HG02981 (cell line): Measurements from ENCODE around the gene SYNDIG1L.

Experiments
- ATAC-seq: cut with Tn5 transposase; IDR thresholded peaks from one replicate; pipeline ENCODE4 v1.9.1; 2021; ENCODE audit warnings: mild to moderate bottlenecking, moderate library complexity; ENCODE audit not compliant: unreplicated experiment

Gene SYNDIG1L

DNA sequence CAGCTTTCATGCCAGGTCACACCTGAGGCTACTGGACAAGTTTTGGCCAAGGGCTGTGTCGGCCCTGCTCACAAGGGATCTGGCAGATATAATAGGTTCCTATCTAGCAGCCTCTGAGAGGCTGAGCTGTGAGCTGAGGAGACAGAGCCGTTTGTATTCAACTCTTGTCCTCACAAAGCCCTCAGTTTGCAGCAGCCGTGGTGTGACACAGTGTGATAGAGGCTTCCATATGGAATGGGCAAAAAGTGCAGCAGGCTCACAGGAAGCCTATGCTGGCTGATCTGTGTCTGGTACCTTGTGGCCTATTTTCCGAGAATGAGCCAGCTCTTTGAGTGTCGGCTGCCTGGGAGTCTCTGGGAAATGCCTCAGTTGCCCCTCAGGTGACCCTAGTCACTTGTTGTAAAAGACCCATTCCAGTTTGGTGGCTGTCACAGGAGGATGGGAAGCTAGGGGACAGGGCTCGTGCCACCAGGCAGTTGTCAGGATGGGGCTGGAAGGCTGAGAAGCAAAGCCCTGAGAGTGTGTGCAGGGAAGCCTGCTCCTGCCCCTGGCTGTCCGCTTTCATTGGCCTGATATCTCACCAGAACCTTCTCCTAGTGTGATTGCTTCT, 61.6 kb downstream of the SYNDIG1L start:
- ATAC-seq = no peak

DNA sequence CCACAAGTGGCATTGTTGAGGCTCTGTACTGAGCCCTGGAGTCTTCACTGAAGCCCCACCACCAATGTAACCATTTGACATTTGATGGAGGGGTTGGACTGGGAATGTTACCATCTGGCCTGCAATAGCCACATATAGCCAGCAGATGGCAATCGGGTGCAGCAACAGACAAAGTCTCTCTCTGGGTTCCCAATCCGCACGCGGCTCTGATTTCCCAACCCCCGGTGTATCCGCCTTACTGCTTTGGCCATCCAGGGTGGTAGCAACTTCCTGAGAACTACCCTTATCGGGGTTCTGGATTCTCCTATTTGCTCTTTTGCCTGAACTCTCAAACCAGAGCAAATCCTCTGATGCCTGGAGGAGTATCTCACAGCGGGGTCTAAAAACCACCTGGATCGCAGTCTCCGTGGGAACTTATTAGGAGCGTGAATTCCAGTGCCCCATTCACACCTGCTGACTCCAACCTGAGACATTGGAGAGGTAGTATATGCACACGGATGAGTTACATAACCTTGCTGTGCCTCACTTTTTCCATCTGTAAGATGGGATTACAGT, 63.6 kb downstream of the SYNDIG1L start:
- no peak for ATAC-seq

DNA sequence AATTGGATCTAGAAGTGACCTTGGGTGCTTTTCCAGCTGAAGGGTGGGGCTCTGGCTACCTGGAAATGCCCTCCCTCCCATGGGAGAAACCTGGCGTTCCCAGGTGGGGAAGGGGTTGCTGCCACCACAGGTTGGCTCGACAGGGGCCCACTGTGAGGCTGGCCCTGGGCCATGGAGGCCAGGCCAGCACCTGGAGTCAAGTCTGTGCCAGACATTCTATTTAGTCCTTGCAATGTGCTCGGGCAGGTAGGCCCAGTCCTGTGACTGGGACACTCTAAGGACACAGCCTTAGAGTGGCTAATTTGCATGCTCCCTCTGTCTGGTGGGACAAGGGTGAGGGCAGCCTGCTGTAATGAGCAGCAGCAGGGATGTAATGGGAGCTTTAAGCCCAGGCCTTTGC, 65.8 kb downstream of the SYNDIG1L start:
- ATAC-seq = no peak

DNA sequence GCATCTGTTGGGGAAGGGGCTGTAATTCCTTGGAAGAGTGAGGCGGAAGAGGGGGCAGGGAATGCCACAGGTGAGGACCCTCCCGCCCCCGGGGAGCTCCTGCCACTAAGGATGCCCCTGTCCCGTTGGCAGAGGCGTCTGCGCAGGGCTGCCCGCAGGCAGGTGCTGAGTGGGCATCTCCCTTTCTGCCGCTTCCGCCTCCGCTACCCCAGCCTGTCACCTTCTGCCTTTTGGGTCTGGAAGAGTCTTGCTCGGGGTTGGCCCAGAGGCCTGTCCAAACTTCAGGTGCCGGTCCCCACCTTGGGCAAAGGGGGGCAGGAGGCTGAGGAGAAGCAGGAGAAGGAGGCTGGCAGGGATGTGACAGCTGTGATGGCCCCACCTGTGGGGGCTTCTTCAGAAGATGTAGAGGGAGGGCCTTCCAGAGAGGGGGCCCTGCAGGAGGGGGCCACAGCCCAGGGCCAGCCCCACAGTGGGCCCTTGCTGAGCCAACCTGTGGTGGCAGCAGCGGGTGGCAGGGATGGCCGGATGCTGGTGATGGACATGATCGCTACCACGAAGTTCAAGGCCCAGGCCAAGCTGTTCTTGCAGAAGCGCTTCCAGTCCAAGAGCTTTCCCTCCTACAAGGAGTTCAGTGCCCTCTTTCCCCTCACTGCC, 67.7 kb downstream of the SYNDIG1L start:
- no peak for ATAC-seq

DNA sequence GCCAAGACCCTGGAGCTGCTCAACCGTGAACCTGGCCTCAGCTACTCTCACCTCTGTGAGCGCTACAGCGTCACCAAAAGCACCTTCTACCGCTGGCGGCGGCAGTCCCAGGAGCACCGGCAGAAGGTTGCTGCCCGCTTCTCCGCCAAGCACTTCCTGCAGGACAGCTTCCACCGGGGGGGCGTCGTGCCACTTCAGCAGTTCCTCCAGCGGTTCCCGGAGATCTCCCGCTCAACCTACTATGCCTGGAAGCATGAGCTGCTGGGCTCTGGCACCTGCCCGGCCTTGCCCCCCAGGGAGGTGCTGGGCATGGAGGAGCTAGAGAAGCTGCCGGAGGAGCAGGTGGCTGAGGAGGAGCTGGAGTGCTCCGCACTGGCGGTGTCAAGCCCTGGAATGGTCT, 68.4 kb downstream of the SYNDIG1L start:
- ATAC-seq = no peak

DNA sequence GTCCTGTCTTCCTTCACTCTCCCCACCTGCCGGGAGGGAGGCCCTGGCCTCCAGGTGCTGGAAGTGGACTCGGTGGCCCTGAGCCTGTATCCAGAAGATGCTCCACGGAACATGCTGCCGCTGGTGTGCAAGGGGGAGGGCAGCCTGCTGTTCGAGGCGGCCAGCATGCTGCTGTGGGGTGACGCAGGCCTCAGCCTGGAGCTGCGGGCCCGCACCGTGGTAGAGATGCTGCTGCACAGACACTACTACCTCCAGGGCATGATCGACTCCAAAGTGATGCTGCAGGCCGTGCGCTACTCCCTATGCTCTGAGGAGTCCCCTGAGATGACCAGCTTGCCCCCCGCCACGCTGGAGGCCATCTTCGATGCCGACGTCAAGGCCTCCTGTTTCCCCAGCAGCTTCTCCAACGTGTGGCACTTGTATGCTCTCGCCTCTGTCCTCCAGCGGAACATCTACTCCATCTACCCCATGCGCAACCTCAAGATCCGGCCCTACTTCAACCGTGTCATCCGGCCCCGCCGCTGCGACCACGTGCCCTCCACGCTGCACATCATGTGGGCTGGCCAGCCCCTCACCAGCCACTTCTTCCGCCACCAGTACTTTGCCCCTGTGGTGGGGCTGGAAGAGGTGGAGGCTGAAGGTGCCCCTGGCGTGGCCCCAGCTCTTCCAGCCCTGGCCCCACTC, 69.0 kb downstream of the SYNDIG1L start:
- no peak for ATAC-seq
